Subcutaneous abdominal adipose tissue (tissue), 5 donors: Measurements from ENCODE around the gene PCNX4.
"Not testable (repeated sequence)": the region's sequence is repeated elsewhere in the genome, so short reads cannot be mapped to it uniquely, and the experiment has no call there.

ENCODE experiments used
- H3K27ac ChIP-seq: one replicate; pipeline ENCODE4 v1.7.0; 2013; ENCODE audit warnings: low read depth, mild to moderate bottlenecking, inconsistent platforms, low read length, moderate library complexity
- H3K27me3 ChIP-seq, 5 donors: one replicate each; pipeline ENCODE4 v1.7.0; 2013; ENCODE audit warnings: low read length in 5 of 5, inconsistent platforms in 1 of 5; ENCODE audit not compliant: control insufficient read depth in 5 of 5, insufficient read depth in 4 of 5
- H3K36me3 ChIP-seq, 5 donors: one replicate each; pipeline ENCODE4 v1.7.0; 2013; ENCODE audit warnings: low read length in 5 of 5; ENCODE audit not compliant: control insufficient read depth in 5 of 5, insufficient read depth in 5 of 5
- H3K4me1 ChIP-seq, 5 donors: one replicate each; pipeline ENCODE4 v1.7.0; 2013; ENCODE audit warnings: low read length in 5 of 5, mild to moderate bottlenecking in 3 of 5, moderate library complexity in 1 of 5; ENCODE audit not compliant: control insufficient read depth in 5 of 5, insufficient read depth in 5 of 5
- H3K4me3 ChIP-seq, 5 donors: one replicate each; pipeline ENCODE4 v1.7.0; 2013; ENCODE audit warnings: low read length in 5 of 5, low read depth in 1 of 5
- H3K9ac ChIP-seq, 5 donors: one replicate each; pipeline ENCODE4 v1.7.0; 2013; ENCODE audit warnings: low read length in 5 of 5, mild to moderate bottlenecking in 4 of 5, moderate library complexity in 3 of 5
- H3K9me3 ChIP-seq, 5 donors: one replicate each; pipeline ENCODE4 v1.7.0; 2013; ENCODE audit warnings: low read length in 5 of 5; ENCODE audit not compliant: control insufficient read depth in 5 of 5
- donor health status: healthy.
- donor health status: healthy.
- donor health status: healthy.
- donor health status: healthy.
- donor health status: healthy.

PCNX4 gene

GRCh38 chr14:60099855-60100254 lies 8.1 kb downstream of the PCNX4 start:
- not testable (repeated sequence) for H3K9ac ChIP-seq, H3K9me3 ChIP-seq, H3K27me3 ChIP-seq, H3K27ac ChIP-seq, H3K4me3 ChIP-seq, H3K36me3 ChIP-seq
- peaks cover 0 to 14% (median 8%) of the 10 kb centered on the region in 5 donors for H3K4me1 ChIP-seq

GRCh38 chr14:60101786-60102185 lies 10.1 kb downstream of the PCNX4 start:
- Histone ChIP-seq H3K9me3 (no peaks in the 10 kb centered on the region), H3K4me1 (peaks cover 0 to 14% (median 7%) of the 10 kb centered on the region in 5 donors), H3K36me3 (peaks cover 0 to 6% (median 4%) of the 10 kb centered on the region in 5 donors), H3K9ac (no peak overlapping the region), H3K27me3 (no peaks in the 10 kb centered on the region), H3K4me3 (no peak overlapping the region), H3K27ac (no peak overlapping the region)

GRCh38 chr14:60102389-60102788 lies 10.7 kb downstream of the PCNX4 start:
- Histone ChIP-seq H3K27me3 (no peaks in the 10 kb centered on the region), H3K36me3 (peaks cover 0 to 6% (median 4%) of the 10 kb centered on the region in 5 donors), H3K27ac (no peak overlapping the region), H3K9me3 (no peaks in the 10 kb centered on the region), H3K4me1 (peaks cover 0 to 14% (median 7%) of the 10 kb centered on the region in 5 donors), H3K4me3 (no peak overlapping the region), H3K9ac (no peak overlapping the region)

GRCh38 chr14:60106339-60106738 lies 14.6 kb downstream of the PCNX4 start:
- Histone ChIP-seq H3K9ac (no peak overlapping the region), H3K36me3 (peaks cover 4 to 9% (median 5%) of the 10 kb centered on the region in 5 donors), H3K4me1 (peaks cover 0 to 14% (median 7%) of the 10 kb centered on the region in 5 donors), H3K27me3 (no peaks in the 10 kb centered on the region), H3K9me3 (no peaks in the 10 kb centered on the region), H3K27ac (no peak overlapping the region), H3K4me3 (no peak overlapping the region)

GRCh38 chr14:60107477-60107876 lies 15.8 kb downstream of the PCNX4 start:
- H3K4me3 ChIP-seq: no peak overlapping the region
- no peak overlapping the region for H3K27ac ChIP-seq
- H3K4me1 ChIP-seq: peaks cover 0 to 13% (median 7%) of the 10 kb centered on the region in 5 donors
- no peaks in the 10 kb centered on the region for H3K9me3 ChIP-seq
- H3K36me3 ChIP-seq: peaks cover 4 to 9% (median 5%) of the 10 kb centered on the region in 5 donors
- no peaks in the 10 kb centered on the region for H3K27me3 ChIP-seq
- H3K9ac ChIP-seq: no peak overlapping the region

- Histone ChIP-seq H3K4me3 (no peak overlapping the region), H3K9me3 (no peaks in the 10 kb centered on the region), H3K36me3 (peaks cover 10 to 23% (median 13%) of the 10 kb centered on the region in 5 donors), H3K9ac (no peak overlapping the region), H3K27ac (no peak overlapping the region), H3K4me1 (no peaks in the 10 kb centered on the region), H3K27me3 (no peaks in the 10 kb centered on the region)
These were observed 20.0 kb downstream of the PCNX4 start for GRCh38 chr14:60111732-60112131.

GRCh38 chr14:60114881-60115280 lies 23.2 kb downstream of the PCNX4 start:
- no peaks in the 10 kb centered on the region for H3K4me1 ChIP-seq
- H3K9ac ChIP-seq: no peak overlapping the region
- no peak overlapping the region for H3K27ac ChIP-seq
- no peak overlapping the region for H3K4me3 ChIP-seq
- peaks cover 23 to 34% (median 24%) of the 10 kb centered on the region in 5 donors for H3K36me3 ChIP-seq
- no peaks in the 10 kb centered on the region for H3K27me3 ChIP-seq
- no peaks in the 10 kb centered on the region for H3K9me3 ChIP-seq

GRCh38 chr14:60116181-60116580 lies 24.5 kb downstream of the PCNX4 start:
- Histone ChIP-seq H3K27ac (no peak overlapping the region), H3K4me1 (no peaks in the 10 kb centered on the region), H3K27me3 (no peaks in the 10 kb centered on the region), H3K36me3 (peaks cover 27 to 38% (median 28%) of the 10 kb centered on the region in 5 donors), H3K9ac (no peak overlapping the region), H3K9me3 (no peaks in the 10 kb centered on the region), H3K4me3 (no peak overlapping the region)

GRCh38 chr14:60125918-60126317 lies 34.2 kb downstream of the PCNX4 start:
- H3K4me3 ChIP-seq: no peak overlapping the region
- no peaks in the 10 kb centered on the region for H3K27me3 ChIP-seq
- H3K4me1 ChIP-seq: no peaks in the 10 kb centered on the region
- H3K9ac ChIP-seq: no peak overlapping the region
- no peaks in the 10 kb centered on the region for H3K9me3 ChIP-seq
- peaks cover 45 to 70% (median 57%) of the 10 kb centered on the region in 5 donors for H3K36me3 ChIP-seq
- H3K27ac ChIP-seq: no peak overlapping the region

GRCh38 chr14:60133487-60133886 lies 41.8 kb downstream of the PCNX4 start:
- no peak overlapping the region for H3K9ac ChIP-seq
- H3K27ac ChIP-seq: no peak overlapping the region
- H3K4me1 ChIP-seq: no peaks in the 10 kb centered on the region
- no peaks in the 10 kb centered on the region for H3K9me3 ChIP-seq
- peaks cover 0 to 4% (median under 1%) of the 10 kb centered on the region in 5 donors for H3K36me3 ChIP-seq
- H3K27me3 ChIP-seq: no peaks in the 10 kb centered on the region
- H3K4me3 ChIP-seq: no peak overlapping the region

GRCh38 chr14:60134702-60135101 lies 43.0 kb downstream of the PCNX4 start:
- Histone ChIP-seq H3K36me3 (peaks cover 0 to 4% (median 0%) of the 10 kb centered on the region in 5 donors), H3K4me1 (no peaks in the 10 kb centered on the region), H3K9ac (no peak overlapping the region), H3K27ac (no peak overlapping the region), H3K27me3 (no peaks in the 10 kb centered on the region), H3K4me3 (no peak overlapping the region), H3K9me3 (no peaks in the 10 kb centered on the region)
